ENCODE results near the gene SIGLEC5. TPM values are rescaled to one million over a fixed set of nuclear protein-coding genes. Genes with fewer than 3 reads are reported as not detected.

Gene SIGLEC5
- total RNA-seq, 4 donors from 2014 or later: 0.94 TPM; not detected in 3

DNA sequence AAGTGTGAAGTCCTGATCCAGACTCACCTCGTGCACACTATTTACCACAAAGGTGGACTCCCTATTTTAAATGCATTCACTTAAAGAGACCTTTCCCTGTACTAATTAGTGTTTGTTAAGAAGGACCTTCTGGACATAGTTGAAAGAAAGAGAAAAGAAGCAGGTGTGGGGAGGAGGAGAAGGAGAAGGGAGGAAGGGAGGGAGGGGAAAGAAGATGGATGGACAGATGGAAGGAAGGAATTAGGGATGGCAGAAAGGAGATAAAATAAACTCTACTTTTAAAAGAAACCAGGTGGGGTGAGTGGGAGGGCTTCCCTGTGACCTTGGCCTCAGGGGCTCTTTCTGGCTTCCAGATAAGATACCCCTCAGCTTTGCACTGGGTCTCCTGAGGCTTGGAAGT lies 37.7 kb downstream of the SIGLEC5 start:
- Histone ChIP-seq H3K27ac (no peak overlapping the region), H3K27me3 (no peaks in the 10 kb centered on the region), H3K9me3 (peaks cover 0 to 11% (median 4%) of the 10 kb centered on the region in 3 donors), H3K36me3 (peaks cover 0 to 7% (median 0%) of the 10 kb centered on the region in 3 donors), H3K4me1 (peaks cover 10 to 20% (median 12%) of the 10 kb centered on the region in 3 donors), H3K4me3 (no peak overlapping the region)
- intact Hi-C loops (cut with DNase I): no loop called here
- DNase-seq: no peak
- TF ChIP-seq, protein P1, sequence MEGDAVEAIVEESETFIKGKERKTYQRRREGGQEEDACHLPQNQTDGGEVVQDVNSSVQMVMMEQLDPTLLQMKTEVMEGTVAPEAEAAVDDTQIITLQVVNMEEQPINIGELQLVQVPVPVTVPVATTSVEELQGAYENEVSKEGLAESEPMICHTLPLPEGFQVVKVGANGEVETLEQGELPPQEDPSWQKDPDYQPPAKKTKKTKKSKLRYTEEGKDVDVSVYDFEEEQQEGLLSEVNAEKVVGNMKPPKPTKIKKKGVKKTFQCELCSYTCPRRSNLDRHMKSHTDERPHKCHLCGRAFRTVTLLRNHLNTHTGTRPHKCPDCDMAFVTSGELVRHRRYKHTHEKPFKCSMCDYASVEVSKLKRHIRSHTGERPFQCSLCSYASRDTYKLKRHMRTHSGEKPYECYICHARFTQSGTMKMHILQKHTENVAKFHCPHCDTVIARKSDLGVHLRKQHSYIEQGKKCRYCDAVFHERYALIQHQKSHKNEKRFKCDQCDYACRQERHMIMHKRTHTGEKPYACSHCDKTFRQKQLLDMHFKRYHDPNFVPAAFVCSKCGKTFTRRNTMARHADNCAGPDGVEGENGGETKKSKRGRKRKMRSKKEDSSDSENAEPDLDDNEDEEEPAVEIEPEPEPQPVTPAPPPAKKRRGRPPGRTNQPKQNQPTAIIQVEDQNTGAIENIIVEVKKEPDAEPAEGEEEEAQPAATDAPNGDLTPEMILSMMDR (IDR thresholded peaks at IDR 0.05): no peak
- WGBS, 2 donors: 29 to 80% methylated on average over 1 of the region's 1 CpG

DNA sequence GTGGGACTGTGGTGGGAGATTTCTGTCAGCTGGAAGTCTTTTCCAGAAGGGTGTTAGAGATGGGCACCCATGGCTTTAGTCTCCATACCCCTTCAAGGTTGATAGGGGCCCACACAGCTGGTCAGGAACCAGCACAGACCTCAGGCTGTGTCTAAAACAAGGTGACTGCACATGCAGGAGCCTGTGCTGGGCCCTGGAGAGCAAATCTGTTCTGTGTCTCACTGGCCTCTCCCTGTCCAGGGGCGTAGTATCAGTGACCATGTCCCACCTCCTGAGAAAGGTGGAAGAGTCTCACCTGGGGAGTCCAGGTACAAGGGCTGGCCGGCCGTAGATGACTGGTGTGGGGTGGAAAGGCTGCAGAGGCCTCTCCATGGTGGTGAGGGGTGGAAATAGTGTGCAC lies 39.8 kb downstream of the SIGLEC5 start:
- H3K36me3 ChIP-seq: peaks cover 0 to 26% (median 13%) of the 10 kb centered on the region in 3 donors
- H3K27ac ChIP-seq: no peak overlapping the region
- H3K27me3 ChIP-seq: no peaks in the 10 kb centered on the region
- DNase-seq: no peak
- H3K4me1 ChIP-seq: peaks cover 10 to 20% (median 12%) of the 10 kb centered on the region in 3 donors
- 100% methylated on average over 2 to 3 of the region's 3 CpGs for WGBS, 2 donors
- no peak overlapping the region for H3K4me3 ChIP-seq
- intact Hi-C loops (cut with DNase I): no loop called here
- peaks cover 0 to 27% (median 14%) of the 10 kb centered on the region in 3 donors for H3K9me3 ChIP-seq
- TF ChIP-seq, protein P1 (IDR thresholded peaks at IDR 0.05): no peak
- TF ChIP-seq POLR2A (IDR thresholded peaks at IDR 0.05): no peak

DNA sequence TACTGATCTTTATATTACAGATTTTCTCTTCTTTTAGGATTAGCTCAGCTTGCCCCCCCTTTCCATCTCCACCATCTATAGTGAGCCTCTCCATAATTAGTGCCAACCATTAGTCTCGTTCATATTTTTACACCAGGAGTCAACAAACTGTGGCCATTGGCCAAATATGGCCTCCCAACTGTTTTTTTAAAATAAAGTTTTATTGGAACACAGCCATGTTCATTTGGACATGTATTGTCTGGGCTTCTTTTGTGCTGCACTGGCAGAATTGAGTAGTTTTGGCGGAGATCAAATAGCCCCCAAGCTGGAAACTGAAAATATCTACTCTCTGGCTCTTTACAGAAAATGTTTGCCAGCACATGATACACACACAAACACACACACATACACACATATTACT lies 40.7 kb downstream of the SIGLEC5 start:
- Histone ChIP-seq H3K4me1 (peaks cover 6 to 12% (median 7%) of the 10 kb centered on the region in 3 donors), H3K36me3 (peaks cover 0 to 35% (median 13%) of the 10 kb centered on the region in 3 donors), H3K27me3 (no peaks in the 10 kb centered on the region), H3K4me3 (no peak overlapping the region), H3K27ac (no peak overlapping the region), H3K9me3 (peaks cover 0 to 27% (median 14%) of the 10 kb centered on the region in 3 donors)
- intact Hi-C loops (cut with DNase I): no loop called here
- 78 to 93% methylated on average over 2 of the region's 2 CpGs for WGBS, 2 donors
- no peak for DNase-seq
- TF ChIP-seq, protein P1 (IDR thresholded peaks at IDR 0.05): no peak
- TF ChIP-seq POLR2A (IDR thresholded peaks at IDR 0.05): no peak

DNA sequence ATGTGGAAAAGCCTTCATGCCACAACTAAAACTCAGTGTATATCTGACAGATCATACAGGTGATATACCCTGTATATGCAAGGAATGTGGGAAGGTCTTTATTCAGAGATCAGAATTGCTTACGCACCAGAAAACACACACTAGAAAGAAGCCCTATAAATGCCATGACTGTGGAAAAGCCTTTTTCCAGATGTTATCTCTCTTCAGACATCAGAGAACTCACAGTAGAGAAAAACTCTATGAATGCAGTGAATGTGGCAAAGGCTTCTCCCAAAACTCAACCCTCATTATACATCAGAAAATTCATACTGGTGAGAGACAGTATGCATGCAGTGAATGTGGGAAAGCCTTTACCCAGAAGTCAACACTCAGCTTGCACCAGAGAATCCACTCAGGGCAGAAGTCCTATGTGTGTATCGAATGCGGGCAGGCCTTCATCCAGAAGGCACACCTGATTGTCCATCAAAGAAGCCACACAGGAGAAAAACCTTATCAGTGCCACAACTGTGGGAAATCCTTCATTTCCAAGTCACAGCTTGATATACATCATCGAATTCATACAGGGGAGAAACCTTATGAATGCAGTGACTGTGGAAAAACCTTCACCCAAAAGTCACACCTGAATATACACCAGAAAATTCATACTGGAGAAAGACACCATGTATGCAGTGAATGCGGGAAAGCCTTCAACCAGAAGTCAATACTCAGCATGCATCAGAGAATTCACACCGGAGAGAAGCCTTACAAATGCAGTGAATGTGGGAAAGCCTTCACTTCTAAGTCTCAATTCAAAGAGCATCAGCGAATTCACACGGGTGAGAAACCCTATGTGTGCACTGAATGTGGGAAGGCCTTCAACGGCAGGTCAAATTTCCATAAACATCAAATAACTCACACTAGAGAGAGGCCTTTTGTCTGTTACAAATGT lies 42.7 kb downstream of the SIGLEC5 start:
- 92 to 97% methylated on average over 9 of the region's 9 CpGs for WGBS, 2 donors
- peaks cover 0 to 54% (median 13%) of the 10 kb centered on the region in 3 donors for H3K36me3 ChIP-seq
- intact Hi-C loops (cut with DNase I): no loop called here

More for the DNA sequence above, 42.7 kb downstream of the SIGLEC5 start:
- Histone ChIP-seq H3K27ac (no peak overlapping the region), H3K4me3 (no peak overlapping the region), H3K4me1 (no peaks in the 10 kb centered on the region), H3K9me3 (peaks cover 0 to 27% (median 14%) of the 10 kb centered on the region in 3 donors), H3K27me3 (no peaks in the 10 kb centered on the region)
- TF ChIP-seq, protein P1 (IDR thresholded peaks at IDR 0.05): no peak
- no peak for TF ChIP-seq POLR2A (IDR thresholded peaks at IDR 0.05)
- no peak for DNase-seq
